HCT116 (cell line): ENCODE data around the gene SLC12A8. TPM values are rescaled to one million over a fixed set of nuclear protein-coding genes. Genes with fewer than 3 reads are reported as not detected.

Experiments used
- ATAC-seq: fragments of 200-7000 bp; cut with Tn5 transposase; 2 replicates; pipeline ENCODE4 v1.9.1; 2020; ENCODE audit warnings: mild to moderate bottlenecking, moderate library complexity
- BruUV-seq: library from RNA; stranded (reverse); fragments of 400-500 nt; replicated peaks from 2 replicates; lab custom pipeline; 2021; lab: Mats Ljungman, UMichigan
- CTCF ChIA-PET: fragments of 300-600 bp; sonication (Branson Sonifier 250); formaldehyde crosslinking; loops from one replicate; lab custom pipeline; 2021; ENCODE audit warnings: antibody characterized with exemption; lab: Charles Lee
- POLR2A ChIA-PET: fragments of 300-600, 350-600 bp; sonication (Branson Sonifier 250); formaldehyde crosslinking; loops from one replicate; lab custom pipeline; 2021; ENCODE audit warnings: antibody characterized with exemption; lab: Charles Lee
- RAD21 ChIA-PET, 2 experiments: fragments of 300-600 bp; sonication (Branson Sonifier 250); formaldehyde crosslinking; loops; one replicate each; lab custom pipeline; 2023; ENCODE audit warnings: low total read pairs in 2 of 2; ENCODE audit not compliant: uncharacterized antibody in 2 of 2, unreplicated experiment in 2 of 2, low non-redundant PET in 1 of 2; lab: Charles Lee
- DNase-seq: peaks from one replicate; pipeline ENCODE4 v3.0.0-alpha.2; 2010; ENCODE audit warnings: low read depth, low spot score
- H2AFZ ChIP-seq: fragments of 200-600 bp; shearing (Covaris generic), sonication (generic); 2 replicates; pipeline ENCODE4 v1.6.1; 2017; ENCODE audit warnings: low read depth, mixed run types, mixed read lengths, antibody characterized with exemption, low read length; ENCODE audit not compliant: poor library complexity, severe bottlenecking
- H3K27ac ChIP-seq: 2 replicates; pipeline ENCODE4 v1.5.1; 2012; ENCODE audit warnings: low read depth, low read length
- H3K27me3 ChIP-seq: fragments of 200-600 bp; sonication (generic); 2 replicates; pipeline ENCODE4 v1.6.1; 2016; ENCODE audit warnings: mixed run types, low read length, mixed read lengths; ENCODE audit not compliant: insufficient read depth
- H3K36me3 ChIP-seq, 2 experiments: fragments of 200-500 bp in 1 of 2; fragments of 200-600 bp in 1 of 2; sonication (Bioruptor generic) in 1 of 2; sonication (generic) in 1 of 2; 2 replicates each; pipeline versions ENCODE4 v1.5.1 to v1.6.1; 2014 to 2016; ENCODE audit warnings: low read length in 2 of 2, inconsistent platforms in 1 of 2, mixed read lengths in 1 of 2, mixed run types in 1 of 2; ENCODE audit not compliant: insufficient read depth in 2 of 2, control insufficient read depth in 1 of 2
- H3K4me1 ChIP-seq, 2 experiments: fragments of 200-600 bp in 1 of 2; sonication (generic) in 1 of 2; 2 replicates each; pipeline versions ENCODE4 v1.5.1 to v1.6.1; 2012 to 2017; ENCODE audit warnings: low read length in 2 of 2, inconsistent platforms in 1 of 2, mild to moderate bottlenecking in 1 of 2, mixed read lengths in 1 of 2, mixed run types in 1 of 2, moderate library complexity in 1 of 2; ENCODE audit not compliant: insufficient read depth in 2 of 2, control insufficient read depth in 1 of 2
- H3K4me2 ChIP-seq: fragments of 200-600 bp; sonication (generic); 2 replicates; pipeline ENCODE4 v1.6.1; 2017; ENCODE audit warnings: mixed run types, low read length, mixed read lengths
- H3K4me3 ChIP-seq, 2 experiments: fragments of 200-600 bp in 1 of 2; sonication (generic) in 1 of 2; replicated peaks in 1 of 2; 2 replicates each; pipeline ENCODE4 v1.5.1; 2011 to 2016; ENCODE audit warnings: low read length in 2 of 2, control low read depth in 1 of 2, low read depth in 1 of 2, mild to moderate bottlenecking in 1 of 2, mixed read lengths in 1 of 2, mixed run types in 1 of 2
- H3K79me2 ChIP-seq: fragments of 200-600 bp; sonication (generic); 2 replicates; pipeline ENCODE4 v1.6.1; 2017; ENCODE audit warnings: mild to moderate bottlenecking, mixed run types, low read length, moderate library complexity, mixed read lengths; ENCODE audit not compliant: insufficient read depth
- H3K9ac ChIP-seq: fragments of 200-600 bp; sonication (generic); 2 replicates; pipeline ENCODE4 v1.6.1; 2016; ENCODE audit warnings: low read length, mixed read lengths
- H3K9me2 ChIP-seq: fragments of 200-600 bp; sonication (generic), shearing (Covaris generic); 2 replicates; pipeline ENCODE4 v1.6.1; 2017; ENCODE audit warnings: mixed run types, mild to moderate bottlenecking, moderate library complexity; ENCODE audit not compliant: insufficient read depth
- H3K9me3 ChIP-seq, 2 experiments: fragments of 200-500 bp in 1 of 2; fragments of 200-600 bp in 1 of 2; sonication (Bioruptor generic) in 1 of 2; sonication (generic) in 1 of 2; 2 replicates each; pipeline ENCODE4 v1.6.1; 2014 to 2017; ENCODE audit warnings: low read length in 2 of 2, mixed read lengths in 2 of 2, inconsistent platforms in 1 of 2, low read depth in 1 of 2, mild to moderate bottlenecking in 1 of 2, mixed run types in 1 of 2, moderate library complexity in 1 of 2; ENCODE audit not compliant: control insufficient read depth in 1 of 2, insufficient read depth in 1 of 2
- H4K20me1 ChIP-seq: fragments of 200-600 bp; sonication (generic), shearing (Covaris generic); 2 replicates; pipeline ENCODE4 v1.6.1; 2017; ENCODE audit warnings: mixed run types, mild to moderate bottlenecking, moderate library complexity; ENCODE audit not compliant: insufficient read depth
- CEBPB ChIP-seq: IDR thresholded peaks from 2 replicates; pipeline ENCODE4 v1.6.1; 2012; ENCODE audit warnings: low read depth
- CTCF ChIP-seq, 3 experiments: fragments of 200-600 bp in 1 of 3; sonication (generic) in 1 of 3; IDR thresholded peaks in 2 of 3; conservative IDR thresholded peaks in 1 of 3; 2 replicates each; pipeline ENCODE4 v1.5.1; 2012 to 2017; ENCODE audit warnings: low read depth in 2 of 3, low read length in 2 of 3, antibody characterized with exemption in 1 of 3, borderline replicate concordance in 1 of 3, control low read depth in 1 of 3, mild to moderate bottlenecking in 1 of 3, mixed read lengths in 1 of 3, mixed run types in 1 of 3, moderate library complexity in 1 of 3; ENCODE audit not compliant: insufficient read depth in 1 of 3
- EGR1 ChIP-seq: IDR thresholded peaks from 2 replicates; pipeline ENCODE4 v1.6.1; 2012; ENCODE audit warnings: low read depth
- ELF1 ChIP-seq: IDR thresholded peaks from 2 replicates; pipeline ENCODE4 v1.6.1; 2012; ENCODE audit warnings: low read depth, borderline replicate concordance
- FOSL1 ChIP-seq: IDR thresholded peaks from 2 replicates; pipeline ENCODE4 v1.6.1; 2012; ENCODE audit warnings: low read depth
- JUND ChIP-seq: IDR thresholded peaks from 2 replicates; pipeline ENCODE4 v1.6.1; 2012
- POLR2AphosphoS5 ChIP-seq: IDR thresholded peaks from 2 replicates; pipeline ENCODE4 v1.6.1; 2011; ENCODE audit warnings: mild to moderate bottlenecking, low read depth, low read length, moderate library complexity
- RAD21 ChIP-seq: IDR thresholded peaks from 2 replicates; pipeline ENCODE4 v1.6.1; 2012; ENCODE audit warnings: low read depth, mild to moderate bottlenecking
- SIN3A ChIP-seq: IDR thresholded peaks from 2 replicates; pipeline ENCODE4 v1.6.1; 2012; ENCODE audit warnings: low read depth
- TCF7L2 ChIP-seq: IDR thresholded peaks from 2 replicates; pipeline ENCODE4 v1.7.0; 2011; ENCODE audit warnings: borderline replicate concordance, inconsistent platforms; ENCODE audit not compliant: insufficient read depth, insufficient read length; ENCODE audit errors: extremely low read depth
- ZBTB33 ChIP-seq: IDR thresholded peaks from 2 replicates; pipeline ENCODE4 v1.6.1; 2011; ENCODE audit warnings: mild to moderate bottlenecking, low read length, moderate library complexity; ENCODE audit not compliant: insufficient replicate concordance; ENCODE audit errors: extremely low read depth
- ZFX ChIP-seq: fragments of 450-650 bp; IDR thresholded peaks from 2 replicates; pipeline ENCODE4 v1.6.1; 2017
- intact Hi-C: fragments of 100-400 bp; cut with micrococcal nuclease; formaldehyde crosslinking; loops from 2 replicates; pipeline ENCODE4 v1.10.0; 2022
- total RNA-seq: library from RNA; stranded (reverse); gene quantifications from one replicate; pipeline ENCODE4 v1.2.1, GENCODE V29; 2021; ENCODE audit not compliant: unreplicated experiment

SLC12A8 gene
- total RNA-seq, 1 experiment from 2014 or later, result 19.9 TPM

DNA sequence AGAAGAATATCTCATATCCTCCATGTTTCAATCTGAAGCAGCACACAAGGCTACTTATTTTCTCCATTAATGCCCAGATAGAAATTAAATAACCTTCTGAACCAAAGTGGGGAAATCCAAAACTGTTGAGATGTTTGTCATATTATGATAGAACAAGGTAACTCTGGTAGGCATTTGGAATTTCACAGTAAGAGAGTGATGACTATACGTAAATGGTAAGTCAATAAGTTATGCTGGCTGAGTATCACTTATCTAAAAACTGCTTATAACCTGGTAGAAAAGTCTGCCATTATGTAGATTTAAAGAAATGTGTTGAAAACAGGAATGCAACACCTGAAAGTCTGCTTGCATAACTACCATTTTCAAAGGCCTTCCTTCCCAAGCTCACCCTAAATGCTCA lies 17.2 kb upstream of the SLC12A8 start:
- ChIA-PET POLR2A (no interaction called here), CTCF (no interaction called here), RAD21 (no interaction called here)
- H3K9ac ChIP-seq, result no peak overlapping the region
- no peaks in the 10 kb centered on the region for H3K9me3 ChIP-seq
- H3K79me2 ChIP-seq, result no peaks in the 10 kb centered on the region
- H4K20me1 ChIP-seq, result no peaks in the 10 kb centered on the region
- no peak overlapping the region for H3K4me2 ChIP-seq
- ATAC-seq (no peak), DNase-seq (no peak)
- H3K4me3 ChIP-seq, result no peak overlapping the region
- peaks cover 4% of the 10 kb centered on the region in 2 experiments; a peak in 3 of 4 replicates for H3K36me3 ChIP-seq
- no peaks in the 10 kb centered on the region for H3K27me3 ChIP-seq
- no TSS peak for BruUV-seq
- TF ChIP-seq EGR1 (no peak), ZFX (no peak), SIN3A (no peak), CEBPB (no peak)
- H3K9me2 ChIP-seq, result no peaks in the 10 kb centered on the region
- no peak overlapping the region for H3K27ac ChIP-seq
- H2AFZ ChIP-seq, result no peak overlapping the region
- intact Hi-C loops, result no loop called here
- no peaks in the 10 kb centered on the region for H3K4me1 ChIP-seq

- Histone ChIP-seq H4K20me1 (no peaks in the 10 kb centered on the region), H2AFZ (no peak overlapping the region), H3K79me2 (no peaks in the 10 kb centered on the region), H3K27me3 (no peaks in the 10 kb centered on the region), H3K4me2 (no peak overlapping the region), H3K4me1 (no peaks in the 10 kb centered on the region), H3K36me3 (peaks cover 4% of the 10 kb centered on the region in 2 experiments; a peak in 3 of 4 replicates), H3K27ac (no peak overlapping the region), H3K4me3 (no peak overlapping the region), H3K9ac (no peak overlapping the region), H3K9me3 (no peaks in the 10 kb centered on the region), H3K9me2 (no peaks in the 10 kb centered on the region)
- ChIA-PET RAD21 (no interaction called here), POLR2A (no interaction called here), CTCF (no interaction called here)
- DNase-seq, result no peak
- BruUV-seq, result no TSS peak
- intact Hi-C loops, result no loop called here
- TF ChIP-seq TCF7L2 (no peak), ZBTB33 (no peak), JUND (no peak), POLR2AphosphoS5 (no peak), ELF1 (no peak), ZFX (no peak), RAD21 (no peak), FOSL1 (no peak), CTCF (IDR thresholded peaks at IDR 0.05 in 2 of 3, conservative IDR thresholded peaks at IDR 0.05 in 1 of 3; ENCODE audit: borderline replicate concordance in 1 of 3, insufficient read depth in 1 of 3, low read depth in 2 of 3, low read length in 2 of 3) (no peak)
- ATAC-seq, result no peak
These were observed 16.6 kb upstream of the SLC12A8 start for GRCh38 chr3:125229168-125229567.
